ENCODE measurements around the gene AFF2. TPM values are rescaled to one million over a fixed set of nuclear protein-coding genes. Genes with fewer than 3 reads are reported as not detected.

The AFF2 gene
- total RNA-seq, 3 donors from 2014 or later (not counting 1 experiment from before 2014, with no cell fraction given) = 0.24 to 4.8 (median 0.79) TPM

- intact Hi-C loops (cut with micrococcal nuclease) = no loop called here
Observed at GRCh38 chrX:149003863-149004660, 503.6 kb downstream of the AFF2 start.

GRCh38 chrX:149004936-149005335 lies 504.5 kb downstream of the AFF2 start:
- intact Hi-C loops (cut with micrococcal nuclease) = no loop called here
- Histone ChIP-seq H3K4me3 (ENCODE audit: low read length) (no peak overlapping the region), H3K27ac (ENCODE audit: low read length) (no peak overlapping the region), H3K36me3 (ENCODE audit: control insufficient read depth, insufficient read depth, low read length) (no peaks in the 10 kb centered on the region), H3K4me1 (ENCODE audit: control insufficient read depth, insufficient read depth, low read length) (no peaks in the 10 kb centered on the region), H3K9me3 (ENCODE audit: control insufficient read depth, insufficient read depth, low read length) (no peaks in the 10 kb centered on the region), H3K27me3 (ENCODE audit: control insufficient read depth, insufficient read depth, low read length) (no peaks in the 10 kb centered on the region)
- Mint-ChIP-seq H3K9me3 (no peaks in the 10 kb centered on the region), H3K4me3 (no peak overlapping the region), H3K4me1 (no peaks in the 10 kb centered on the region), H3K27me3 (ENCODE audit: low read depth in 2 of 2) (peaks cover 0 to 8% of the 10 kb centered on the region in 2 donors), H3K27ac (no peak overlapping the region), H3K36me3 (no peaks in the 10 kb centered on the region)
- DNase-seq (no peak), ATAC-seq (no peak)
- 79% methylated on average over 2 of the region's 2 CpGs for WGBS (ENCODE audit: insufficient coverage)
- TF ChIP-seq CTCF (IDR thresholded peaks at IDR 0.05) = no peak

More at GRCh38 chrX:149003863-149004660, 503.6 kb downstream of the AFF2 start:
- H3K27ac ChIP-seq (ENCODE audit: low read length) = no peak overlapping the region
- Mint-ChIP-seq H3K9me3 (no peaks in the 10 kb centered on the region), H3K36me3 (no peaks in the 10 kb centered on the region), H3K27ac (no peak overlapping the region), H3K4me1 (no peaks in the 10 kb centered on the region), H3K4me3 (no peak overlapping the region), H3K27me3 (ENCODE audit: low read depth in 2 of 2) (peaks cover 0 to 8% of the 10 kb centered on the region in 2 donors)
- no peaks in the 10 kb centered on the region for H3K27me3 ChIP-seq (ENCODE audit: control insufficient read depth, insufficient read depth, low read length)
- no peaks in the 10 kb centered on the region for H3K9me3 ChIP-seq (ENCODE audit: control insufficient read depth, insufficient read depth, low read length)
- H3K4me1 ChIP-seq (ENCODE audit: control insufficient read depth, insufficient read depth, low read length) = no peaks in the 10 kb centered on the region
- ATAC-seq (no peak), DNase-seq (no peak)
- no peak for TF ChIP-seq CTCF (IDR thresholded peaks at IDR 0.05)
- H3K4me3 ChIP-seq (ENCODE audit: low read length) = no peak overlapping the region
- H3K36me3 ChIP-seq (ENCODE audit: control insufficient read depth, insufficient read depth, low read length) = no peaks in the 10 kb centered on the region
- WGBS (ENCODE audit: insufficient coverage) = 54% methylated on average over 5 of the region's 5 CpGs

- no peaks in the 10 kb centered on the region for H3K36me3 Mint-ChIP-seq
- 88% methylated on average over 3 of the region's 3 CpGs for WGBS (ENCODE audit: insufficient coverage)
- H3K36me3 ChIP-seq (ENCODE audit: control insufficient read depth, insufficient read depth, low read length) = no peaks in the 10 kb centered on the region
Observed at GRCh38 chrX:149006235-149006634, 505.8 kb downstream of the AFF2 start.

More at GRCh38 chrX:149006235-149006634, 505.8 kb downstream of the AFF2 start:
- DNase-seq = no peak
- no peak for ATAC-seq
- H3K4me1 ChIP-seq (ENCODE audit: control insufficient read depth, insufficient read depth, low read length) = no peaks in the 10 kb centered on the region
- Mint-ChIP-seq H3K27ac (no peak overlapping the region), H3K4me3 (no peak overlapping the region), H3K27me3 (ENCODE audit: low read depth in 2 of 2) (peaks cover 0 to 8% of the 10 kb centered on the region in 2 donors), H3K9me3 (no peaks in the 10 kb centered on the region), H3K4me1 (no peaks in the 10 kb centered on the region)
- H3K4me3 ChIP-seq (ENCODE audit: low read length) = no peak overlapping the region
- intact Hi-C loops (cut with micrococcal nuclease) = no loop called here
- H3K27ac ChIP-seq (ENCODE audit: low read length) = no peak overlapping the region
- no peak for TF ChIP-seq CTCF (IDR thresholded peaks at IDR 0.05)
- H3K9me3 ChIP-seq (ENCODE audit: control insufficient read depth, insufficient read depth, low read length) = no peaks in the 10 kb centered on the region
- no peaks in the 10 kb centered on the region for H3K27me3 ChIP-seq (ENCODE audit: control insufficient read depth, insufficient read depth, low read length)
